BLaER1 treated with 17β-estradiol and CSF1 and Interleukin-3, amounts not matched to agents 10 nM and 100 nM (cell line): ENCODE measurements around the gene SH3TC1.

Experiments
- H3K27ac ChIP-seq, 11 experiments: shearing (Covaris generic); formaldehyde crosslinking; 2 replicates each; pipeline ENCODE4 v1.8.1; 2022
- H3K27me3 ChIP-seq, 11 experiments: shearing (Covaris generic); formaldehyde crosslinking; 2 replicates each; pipeline ENCODE4 v1.8.1; 2022
- H3K36me3 ChIP-seq, 11 experiments: shearing (Covaris generic); formaldehyde crosslinking; 2 replicates each; pipeline ENCODE4 v1.8.1; 2022
- H3K4me1 ChIP-seq, 10 experiments: shearing (Covaris generic); formaldehyde crosslinking; 2 replicates each; pipeline ENCODE4 v1.8.1; 2022
- H3K4me2 ChIP-seq, 11 experiments: shearing (Covaris generic); formaldehyde crosslinking; 2 replicates each; pipeline ENCODE4 v1.8.1; 2022
- H3K4me3 ChIP-seq, 10 experiments: shearing (Covaris generic); formaldehyde crosslinking; 2 replicates each; pipeline ENCODE4 v1.8.1; 2022
- H3K9ac ChIP-seq, 11 experiments: shearing (Covaris generic); formaldehyde crosslinking; 2 replicates each; pipeline ENCODE4 v1.8.1; 2022
- H3K9me3 ChIP-seq, 11 experiments: shearing (Covaris generic); formaldehyde crosslinking; replicated peaks in 1 of 11; 2 replicates each; pipeline ENCODE4 v1.8.1; 2022
- H4K20me1 ChIP-seq, 11 experiments: shearing (Covaris generic); formaldehyde crosslinking; 2 replicates each; pipeline ENCODE4 v1.8.1; 2022
- Cebpa-rat ChIP-seq, 11 experiments: shearing (Covaris generic); IDR thresholded peaks; 2 replicates each; pipeline ENCODE4 v1.8.1; 2022

SH3TC1 gene

GRCh38 chr4:8188743-8189550 is 10.1 kb upstream of the SH3TC1 start:
- Histone ChIP-seq H3K4me2 (peak overlapping the region; percentile 71 to 100 (median 98)), H3K27ac (peak overlapping the region in 5 of 11 experiments; percentile 27 to 83 (median 69); a peak in 5 of 22 replicates), H3K27me3 (peaks cover 0 to 6% (median 2%) of the 10 kb centered on the region in 11 experiments; a peak in 10 of 22 replicates), H3K9me3 (no peaks in the 10 kb centered on the region), H3K4me1 (peaks cover 81 to 100% (median 93%) of the 10 kb centered on the region in 10 experiments), H3K36me3 (no peaks in the 10 kb centered on the region), H4K20me1 (no peaks in the 10 kb centered on the region), H3K4me3 (no peak overlapping the region), H3K9ac (peak overlapping the region in 4 of 11 experiments; percentile 4 to 47 (median 20); a peak in 2 of 22 replicates)
- TF ChIP-seq Cebpa-rat (IDR thresholded peaks at IDR 0.05), result no peak

GRCh38 chr4:8189551-8190466 is 9.3 kb upstream of the SH3TC1 start:
- H3K36me3 ChIP-seq, result no peaks in the 10 kb centered on the region
- H3K27me3 ChIP-seq, result peaks cover 3 to 14% (median 11%) of the 10 kb centered on the region in 11 experiments; a peak in 18 of 22 replicates
- H4K20me1 ChIP-seq, result no peaks in the 10 kb centered on the region
- H3K4me2 ChIP-seq, result peak overlapping the region; percentile 71 to 100 (median 98)
- no peak overlapping the region; a peak in 1 of 20 replicates for H3K4me3 ChIP-seq
- TF ChIP-seq Cebpa-rat (IDR thresholded peaks at IDR 0.05), result no peak
- H3K9ac ChIP-seq, result peak overlapping the region in 8 of 11 experiments; percentile 3 to 70 (median 33); a peak in 7 of 22 replicates
- H3K4me1 ChIP-seq, result peaks cover 90 to 100% (median 99%) of the 10 kb centered on the region in 10 experiments
- H3K27ac ChIP-seq, result peak overlapping the region in 9 of 11 experiments; percentile 55 to 83 (median 70); a peak in 14 of 22 replicates
- no peaks in the 10 kb centered on the region for H3K9me3 ChIP-seq

GRCh38 chr4:8191136-8191747 is 7.8 kb upstream of the SH3TC1 start:
- TF ChIP-seq Cebpa-rat (IDR thresholded peaks at IDR 0.05), result no peak

GRCh38 chr4:8192748-8193738 is 6.0 kb upstream of the SH3TC1 start:
- Histone ChIP-seq H3K4me1 (peaks cover 98 to 100% (median 100%) of the 10 kb centered on the region in 10 experiments), H3K4me2 (peak overlapping the region; percentile 86 to 100 (median 99)), H3K27me3 (peaks cover 8 to 26% (median 21%) of the 10 kb centered on the region in 11 experiments; a peak in 20 of 22 replicates), H3K9me3 (no peaks in the 10 kb centered on the region), H3K36me3 (no peaks in the 10 kb centered on the region), H3K4me3 (no peak overlapping the region), H4K20me1 (no peaks in the 10 kb centered on the region), H3K9ac (peak overlapping the region in 5 of 11 experiments; percentile 16 to 67 (median 29); a peak in 6 of 22 replicates), H3K27ac (peak overlapping the region in 10 of 11 experiments; percentile 0 to 83 (median 70); a peak in 14 of 22 replicates)
- peak in 2 of 11 experiments; percentile 12 to 64; a peak in 2 of 22 replicates for TF ChIP-seq Cebpa-rat (IDR thresholded peaks at IDR 0.05)

More at GRCh38 chr4:8191136-8191747, 7.8 kb upstream of the SH3TC1 start:
- Histone ChIP-seq H3K27ac (peak overlapping the region; percentile 9 to 83 (median 69); a peak in 21 of 22 replicates), H3K9me3 (no peaks in the 10 kb centered on the region), H3K4me1 (peaks cover 91 to 100% (median 99%) of the 10 kb centered on the region in 10 experiments), H3K36me3 (no peaks in the 10 kb centered on the region), H3K4me3 (peak overlapping the region in 2 of 10 experiments; percentile 25 to 43; a peak in 2 of 20 replicates), H3K27me3 (peaks cover 8 to 26% (median 21%) of the 10 kb centered on the region in 11 experiments; a peak in 20 of 22 replicates), H3K9ac (peak overlapping the region; percentile 5 to 70 (median 58); a peak in 20 of 22 replicates), H4K20me1 (no peaks in the 10 kb centered on the region), H3K4me2 (peak overlapping the region; percentile 71 to 100 (median 98))

GRCh38 chr4:8194306-8195242 is 4.5 kb upstream of the SH3TC1 start:
- TF ChIP-seq Cebpa-rat (IDR thresholded peaks at IDR 0.05), result no peak
- Histone ChIP-seq H3K9me3 (no peaks in the 10 kb centered on the region), H3K9ac (0 out of 22 replicates have a peak overlapping the region, but pooled peaks of 1 of the 11 experiments have one; percentile 16), H3K4me1 (peaks cover 90 to 100% (median 99%) of the 10 kb centered on the region in 10 experiments), H3K27ac (no peak overlapping the region), H3K27me3 (peaks cover 8 to 26% (median 21%) of the 10 kb centered on the region in 11 experiments; a peak in 20 of 22 replicates), H3K4me2 (peak overlapping the region; percentile 86 to 100 (median 99)), H4K20me1 (no peaks in the 10 kb centered on the region), H3K4me3 (no peak overlapping the region), H3K36me3 (no peaks in the 10 kb centered on the region)

- H3K36me3 ChIP-seq, result 0 out of 22 replicates have a peak, but pooled peaks cover 0 to under 1% (median 0%) of the 10 kb centered on the region in 11 experiments
- H3K27ac ChIP-seq, result no peak overlapping the region
- no peak for TF ChIP-seq Cebpa-rat (IDR thresholded peaks at IDR 0.05)
- H3K9me3 ChIP-seq, result no peaks in the 10 kb centered on the region
- H3K9ac ChIP-seq, result no peak overlapping the region
- H4K20me1 ChIP-seq, result no peaks in the 10 kb centered on the region
- peak overlapping the region; percentile 86 to 100 (median 99) for H3K4me2 ChIP-seq
- H3K4me3 ChIP-seq, result no peak overlapping the region
- peaks cover 8 to 26% (median 21%) of the 10 kb centered on the region in 11 experiments; a peak in 20 of 22 replicates for H3K27me3 ChIP-seq
- peaks cover 81 to 100% (median 99%) of the 10 kb centered on the region in 10 experiments for H3K4me1 ChIP-seq
Observed at GRCh38 chr4:8195431-8195830, 3.7 kb upstream of the SH3TC1 start.
